CMK (cell line): ENCODE results near the gene KLK4.

Experiments used
- DNase-seq: peaks from one replicate; pipeline ENCODE4 v3.0.0-alpha.2; 2010; ENCODE audit warnings: low read depth

Gene KLK4, protein sequence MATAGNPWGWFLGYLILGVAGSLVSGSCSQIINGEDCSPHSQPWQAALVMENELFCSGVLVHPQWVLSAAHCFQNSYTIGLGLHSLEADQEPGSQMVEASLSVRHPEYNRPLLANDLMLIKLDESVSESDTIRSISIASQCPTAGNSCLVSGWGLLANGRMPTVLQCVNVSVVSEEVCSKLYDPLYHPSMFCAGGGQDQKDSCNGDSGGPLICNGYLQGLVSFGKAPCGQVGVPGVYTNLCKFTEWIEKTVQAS

DNA sequence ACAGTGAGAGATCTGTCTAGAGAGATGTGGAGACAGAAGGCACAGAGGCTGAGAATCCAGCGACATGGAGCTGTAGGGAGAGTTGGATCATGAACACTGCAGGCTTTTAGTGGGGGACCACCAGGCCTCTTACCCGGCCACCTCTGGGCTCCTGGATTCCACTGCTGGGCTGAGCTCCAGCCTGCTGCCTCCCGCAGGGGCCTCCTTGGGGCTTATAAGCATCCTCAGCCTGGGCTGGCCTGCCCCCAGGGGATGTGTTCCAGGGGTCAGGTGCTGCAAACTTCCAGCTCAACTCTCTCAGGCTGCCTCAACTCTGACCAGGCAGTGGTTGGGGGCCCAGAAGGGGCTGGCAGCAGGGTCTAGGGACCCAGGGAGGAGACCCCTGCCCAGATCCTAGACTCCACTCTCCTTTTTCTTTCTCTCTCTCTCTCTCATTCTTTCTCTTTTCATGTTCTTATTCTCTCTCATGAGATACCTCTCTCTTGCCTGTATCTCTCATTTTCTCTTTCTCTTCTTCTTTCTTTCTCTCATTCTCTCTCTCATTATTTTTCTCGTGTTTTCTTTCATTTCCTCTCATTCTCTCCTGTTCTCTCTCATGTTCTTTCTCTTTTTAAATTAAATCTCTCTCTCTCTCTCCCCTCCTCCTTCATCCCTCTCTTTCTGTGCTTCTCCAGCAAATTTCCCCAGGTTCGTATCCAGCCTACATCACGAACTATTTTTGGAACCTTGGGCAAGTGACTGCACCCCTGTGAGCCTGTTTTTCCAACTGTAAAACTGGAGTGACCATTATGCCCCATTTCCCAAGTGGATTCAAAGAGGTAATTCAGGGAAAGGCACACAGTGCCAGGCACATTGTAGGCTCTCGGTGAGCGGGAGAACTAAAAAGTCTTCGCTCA, at the start of gene KLK4:
Gene KLK4, minus strand, starts transcription at position 190 of the 896 bp plus-strand sequence. CDS start 657 bp downstream, outside the sequence.
- DNase-seq, result no peak

DNA sequence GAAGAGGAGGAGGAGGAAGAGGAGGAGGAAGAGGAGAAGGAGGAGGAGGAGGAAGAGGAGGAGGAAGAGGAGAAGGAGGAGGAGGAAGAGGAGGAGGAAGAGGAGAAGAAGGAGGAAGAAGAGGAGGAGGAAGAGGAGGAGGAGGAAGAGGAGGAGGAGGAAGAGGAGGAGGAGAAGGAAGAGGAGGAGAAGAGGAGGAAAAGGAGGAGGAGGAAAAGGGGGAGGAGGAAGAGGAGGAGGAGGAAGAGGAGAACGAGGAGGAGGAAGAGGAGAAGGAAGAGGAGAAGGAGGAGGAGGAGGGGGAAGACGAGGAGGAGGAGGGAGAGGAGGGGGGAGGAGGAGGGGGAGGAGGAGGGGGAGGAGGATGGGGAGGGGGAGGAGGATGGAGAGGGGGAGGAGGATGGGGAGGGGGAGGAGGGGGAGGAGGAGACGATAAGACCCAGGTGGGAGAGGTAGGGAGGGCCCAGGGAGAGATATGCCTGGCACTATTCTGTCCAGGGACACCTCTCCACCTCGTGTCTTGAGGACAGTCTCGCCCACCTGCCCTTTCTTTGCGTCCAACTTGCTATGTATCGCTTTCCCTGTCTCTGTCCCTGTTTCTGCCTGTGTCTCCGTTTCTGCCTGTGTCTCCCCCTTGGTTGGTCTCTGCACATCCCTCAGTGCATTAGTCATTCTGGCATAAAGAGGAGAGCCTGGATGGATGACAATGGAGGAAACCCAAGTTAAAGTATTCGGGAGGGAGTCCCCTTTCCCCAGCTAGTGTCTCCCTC, 48.7 kb upstream of the KLK4 start:
- DNase-seq, result no peak

DNA sequence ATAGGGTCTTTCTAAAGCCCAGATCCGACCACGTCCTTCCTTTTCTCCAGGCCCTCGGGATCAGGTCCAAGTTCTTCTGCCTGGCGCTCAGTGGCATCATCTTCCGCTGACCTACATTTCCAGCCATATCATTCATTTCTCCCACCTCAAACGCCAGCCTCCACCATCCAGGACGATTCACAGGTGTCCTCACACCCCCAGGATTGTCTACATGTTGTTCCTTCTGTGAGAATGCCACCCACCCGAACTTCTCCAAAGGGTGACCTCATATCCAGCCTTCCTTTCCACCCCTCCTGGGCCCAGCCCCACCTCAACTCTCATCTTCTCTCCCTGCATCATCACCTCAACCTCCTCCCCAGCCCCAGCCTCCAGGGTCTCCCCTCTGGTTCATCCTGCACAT, 46.4 kb upstream of the KLK4 start:
- DNase-seq, result no peak

DNA sequence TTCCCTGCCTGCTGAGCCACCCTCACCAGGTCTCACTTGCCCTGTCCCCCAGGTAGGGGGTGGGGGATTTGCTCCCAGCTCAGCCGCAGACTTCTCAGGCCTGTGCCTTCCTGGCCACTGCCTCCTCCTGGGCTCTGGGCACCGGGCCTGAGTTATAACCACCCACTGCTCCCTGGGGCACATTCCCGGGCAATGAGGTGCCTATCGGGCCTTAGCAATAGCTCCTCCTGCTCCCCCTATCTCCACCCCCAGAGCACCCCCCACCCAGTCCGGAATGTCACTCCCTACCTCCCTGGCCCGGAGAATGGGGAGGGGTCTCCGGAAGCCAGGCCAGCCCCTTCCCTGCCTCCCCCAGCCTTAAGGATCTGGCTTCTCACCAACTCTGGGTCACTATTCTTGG, 41.7 kb upstream of the KLK4 start, which contains the start of gene KLK5:
Gene KLK5, minus strand, starts transcription at position 129 of the 400 bp plus-strand sequence. CDS start 381 bp downstream, outside the sequence.
- DNase-seq, result no peak

DNA sequence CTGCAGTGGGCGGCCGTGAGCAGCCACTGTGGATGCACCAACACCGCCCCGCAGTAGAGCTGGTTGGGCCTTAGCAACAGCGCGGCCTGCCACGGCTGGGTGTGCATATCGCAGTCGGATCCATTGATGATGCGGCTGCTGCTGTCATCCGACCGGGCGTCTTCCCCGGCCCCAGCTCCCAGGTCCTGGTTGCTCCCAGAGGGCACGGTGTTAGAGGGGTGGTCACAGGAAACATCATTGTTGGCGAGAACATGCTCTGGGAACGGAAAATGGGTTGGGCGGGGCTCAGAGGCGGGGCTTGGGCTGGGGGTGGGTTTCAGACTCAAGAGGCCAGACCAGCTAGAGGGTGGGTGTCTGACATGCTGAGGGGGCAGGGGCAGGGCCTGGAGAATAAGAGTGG, 38.7 kb upstream of the KLK4 start:
- DNase-seq, result no peak

DNA sequence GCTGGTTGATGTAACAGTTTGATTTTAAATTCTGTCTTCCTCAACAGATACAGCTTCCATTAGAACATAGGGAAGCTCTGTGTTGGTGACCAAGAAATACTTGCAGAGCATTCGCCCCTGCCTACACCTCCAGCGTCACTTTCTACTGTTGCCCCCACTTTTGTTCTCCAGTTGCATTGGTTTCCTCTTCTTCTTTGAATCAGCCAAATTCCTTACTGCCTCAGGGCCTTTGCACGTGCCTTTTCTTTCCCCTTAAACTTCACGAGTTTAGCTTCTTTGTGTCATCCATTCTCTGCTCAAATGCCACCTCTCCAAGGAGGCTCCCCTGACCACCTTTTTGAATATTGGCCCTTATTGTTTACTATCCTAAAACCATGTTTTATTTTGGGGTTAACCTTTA, 35.9 kb upstream of the KLK4 start:
- DNase-seq, result no peak

DNA sequence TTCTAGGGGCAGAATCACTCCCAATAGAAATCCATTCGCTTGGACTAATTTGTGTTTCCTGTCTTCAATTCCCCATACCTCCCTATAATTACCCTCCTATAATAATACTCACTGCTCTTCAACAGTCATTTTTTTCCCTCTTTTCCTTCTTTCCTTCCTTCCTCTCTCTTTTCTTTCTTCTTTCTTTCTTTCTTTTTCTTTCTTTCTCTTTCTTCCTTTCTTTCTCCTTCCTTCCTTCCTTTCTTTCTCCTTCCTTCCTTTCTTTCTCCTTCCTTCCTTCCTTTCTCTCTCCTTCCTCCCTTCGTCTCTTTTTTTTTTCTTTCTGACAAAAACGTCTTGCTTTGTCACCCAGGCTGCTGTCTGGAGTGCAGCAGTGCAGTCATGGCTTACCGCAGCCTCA, 33.6 kb upstream of the KLK4 start:
- no peak for DNase-seq

DNA sequence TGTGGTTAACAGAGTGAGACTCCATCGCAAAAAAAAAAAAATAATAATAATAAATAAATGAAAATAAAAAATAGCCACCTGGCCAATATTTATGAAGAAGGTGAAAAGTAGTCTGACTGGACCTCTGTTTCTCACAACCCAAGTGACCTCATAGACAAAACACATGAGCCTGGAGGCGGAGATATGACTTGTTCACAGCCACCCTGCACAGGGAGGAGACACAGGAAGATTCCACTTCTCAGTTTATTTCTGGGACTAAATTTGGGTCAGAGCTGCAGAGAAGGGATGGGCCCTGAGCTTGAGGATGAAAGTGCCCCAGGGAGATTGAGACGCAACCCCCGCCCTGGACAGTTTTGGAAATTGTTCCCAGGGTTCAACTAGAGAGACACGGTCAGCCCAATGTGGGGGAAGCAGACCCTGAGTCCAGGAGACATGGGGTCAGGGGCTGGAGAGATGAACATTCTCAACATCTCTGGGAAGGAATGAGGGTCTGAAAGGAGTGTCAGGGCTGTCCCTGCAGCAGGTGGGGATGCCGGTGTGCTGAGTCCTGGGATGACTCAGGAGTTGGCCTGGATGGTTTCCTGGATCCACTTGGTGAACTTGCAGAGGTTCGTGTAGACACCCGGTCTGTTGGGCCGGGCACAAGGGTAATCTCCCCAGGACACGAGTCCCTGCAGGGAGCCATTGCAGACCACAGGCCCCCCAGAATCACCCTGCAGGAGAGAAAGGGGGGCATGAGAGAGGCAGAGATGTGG, 32.1 kb upstream of the KLK4 start:
- no peak for DNase-seq

DNA sequence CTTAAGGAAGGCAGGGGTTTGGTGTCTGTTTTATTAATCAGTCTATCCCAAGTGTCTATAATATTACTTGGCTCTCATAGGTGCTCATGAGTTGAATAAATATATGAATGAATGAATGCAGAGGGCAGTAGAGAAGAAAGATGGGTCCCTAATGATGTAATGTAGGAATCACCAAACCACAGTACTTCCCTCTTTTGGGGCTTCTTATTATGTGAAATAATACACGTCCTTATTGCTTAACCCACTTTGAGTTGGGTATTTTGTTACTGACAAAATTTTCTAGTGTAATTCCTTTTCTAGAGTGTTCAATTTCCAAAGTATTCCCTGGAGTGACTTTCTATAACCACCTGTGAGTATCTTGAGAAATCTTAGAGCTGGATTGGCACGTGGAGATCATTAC, 28.4 kb upstream of the KLK4 start:
- DNase-seq, result no peak

DNA sequence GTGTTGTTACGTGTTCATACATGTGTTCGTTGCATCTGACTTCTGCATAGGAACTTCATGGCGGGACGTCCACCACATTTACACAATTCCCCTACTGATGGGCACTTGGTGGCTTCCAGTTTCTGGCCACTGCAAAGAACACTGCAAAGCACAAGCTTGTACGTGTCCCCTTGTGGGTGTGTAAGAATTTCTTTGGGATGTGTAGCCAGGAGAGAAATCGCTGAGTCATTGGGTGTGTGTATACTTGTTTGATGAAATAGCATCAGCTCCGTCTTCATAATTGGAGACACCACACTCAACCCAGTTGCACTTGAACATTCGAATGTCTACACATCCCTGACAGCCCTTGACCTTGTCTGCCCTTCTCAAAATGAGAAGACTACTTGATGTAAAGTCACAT, 22.4 kb upstream of the KLK4 start:
- DNase-seq, result no peak

DNA sequence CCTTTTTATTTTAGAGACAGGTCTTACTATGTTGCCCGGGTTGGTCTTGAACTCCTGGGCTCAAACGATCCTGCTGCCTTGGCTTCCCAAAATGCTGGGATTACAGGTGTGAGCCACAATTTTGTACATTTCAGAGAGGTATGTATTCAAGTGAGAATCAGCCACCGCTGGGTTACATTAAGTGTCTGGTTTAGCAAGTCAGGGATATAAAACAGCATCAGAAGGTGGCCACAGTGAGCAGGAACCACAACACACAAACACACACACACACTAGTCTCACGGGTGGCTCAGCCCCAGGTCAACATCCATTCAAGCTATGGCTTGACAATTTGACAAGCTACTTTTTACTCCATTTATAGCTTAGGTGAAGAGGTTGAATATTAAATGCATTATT, 21.5 kb upstream of the KLK4 start:
- no peak for DNase-seq

DNA sequence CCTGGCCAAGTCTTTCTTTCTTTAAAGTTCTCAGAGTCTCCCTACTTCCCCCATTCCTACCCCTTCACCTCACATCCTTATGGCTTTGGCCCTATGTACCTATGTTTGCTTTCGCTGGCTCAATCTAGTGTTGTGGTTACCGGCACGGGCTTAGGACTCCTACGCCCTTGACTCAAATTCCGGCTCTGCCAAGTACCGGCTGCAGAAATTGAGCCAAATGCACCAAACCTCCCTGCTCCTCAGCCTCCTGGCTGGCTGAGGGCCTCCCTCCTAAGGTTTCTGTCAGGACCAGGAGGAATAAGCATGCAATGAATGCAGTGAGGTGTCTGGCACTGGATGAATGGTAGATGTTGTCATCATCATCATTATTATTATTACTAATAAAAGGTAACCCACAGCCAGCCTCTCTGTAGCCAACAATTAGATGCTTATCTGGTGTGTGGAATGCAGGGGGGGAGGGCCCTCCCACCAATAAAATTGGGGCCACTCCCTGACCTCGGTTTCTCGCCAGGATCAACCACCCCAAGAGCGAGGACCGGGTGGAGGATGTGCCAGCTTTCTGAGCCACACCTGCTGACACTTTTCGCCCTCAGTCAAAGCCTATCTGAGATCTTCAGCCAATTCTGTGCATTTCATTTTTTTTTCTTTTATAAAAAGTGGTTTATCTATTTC, 21.0 kb upstream of the KLK4 start:
- DNase-seq, result no peak

DNA sequence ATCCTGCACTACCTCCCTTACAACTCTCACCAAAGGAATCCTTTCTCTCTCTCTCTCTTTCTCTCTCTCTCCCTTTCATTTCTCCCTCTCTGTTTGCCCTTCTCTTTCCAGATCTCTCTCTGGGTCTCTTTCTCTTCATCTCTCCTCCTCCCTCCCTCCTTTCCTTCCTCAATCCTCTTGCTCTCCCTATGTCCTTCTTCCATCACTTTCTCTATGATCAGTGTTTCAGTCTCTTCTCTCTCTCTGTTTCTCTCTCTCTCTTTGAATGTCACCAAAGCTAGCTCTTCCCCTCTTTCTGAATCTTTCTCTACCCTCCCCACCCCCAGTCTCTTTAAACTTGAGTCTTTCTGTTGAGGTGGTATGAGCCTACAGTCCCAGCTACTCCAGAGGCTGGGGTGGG, 19.8 kb upstream of the KLK4 start:
- no peak for DNase-seq

DNA sequence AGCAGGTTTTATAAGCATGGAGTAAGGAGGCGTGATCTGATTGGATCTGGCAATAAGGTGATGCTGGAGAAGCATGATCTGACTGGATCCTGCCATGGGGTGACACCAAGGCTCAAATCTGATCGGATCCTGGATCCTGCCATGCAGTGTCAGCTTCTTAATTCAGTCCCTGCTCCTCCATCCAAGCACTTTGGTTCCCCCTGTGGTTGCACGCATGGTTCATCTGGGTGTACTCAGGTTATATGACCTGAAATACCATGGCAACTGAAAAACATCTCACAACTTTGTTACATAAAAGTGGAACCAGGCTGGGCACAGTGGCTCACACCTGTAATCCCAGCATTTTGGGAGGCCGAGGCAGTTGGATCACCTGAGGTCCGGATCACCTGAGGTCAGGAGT, 17.6 kb upstream of the KLK4 start:
- DNase-seq, result no peak

DNA sequence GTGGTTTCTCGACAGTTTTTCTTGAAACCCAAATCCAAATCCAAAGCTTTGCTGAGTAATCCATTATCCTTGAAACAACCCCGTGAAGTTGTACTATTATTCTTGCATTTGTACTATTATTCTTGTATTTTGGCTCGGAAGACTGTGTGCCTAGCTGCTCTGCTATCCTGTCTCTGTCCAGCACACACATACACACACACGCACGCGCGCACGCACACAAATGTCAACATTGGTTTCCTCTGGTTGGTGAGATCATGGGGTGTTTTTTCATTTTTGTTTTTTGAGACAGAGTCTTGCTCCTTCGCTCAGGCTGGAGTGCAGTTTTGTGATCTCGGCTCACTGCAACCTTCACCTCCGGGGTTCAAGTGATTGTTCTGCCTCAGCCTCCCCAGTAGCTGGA, 14.9 kb upstream of the KLK4 start:
- DNase-seq, result no peak

DNA sequence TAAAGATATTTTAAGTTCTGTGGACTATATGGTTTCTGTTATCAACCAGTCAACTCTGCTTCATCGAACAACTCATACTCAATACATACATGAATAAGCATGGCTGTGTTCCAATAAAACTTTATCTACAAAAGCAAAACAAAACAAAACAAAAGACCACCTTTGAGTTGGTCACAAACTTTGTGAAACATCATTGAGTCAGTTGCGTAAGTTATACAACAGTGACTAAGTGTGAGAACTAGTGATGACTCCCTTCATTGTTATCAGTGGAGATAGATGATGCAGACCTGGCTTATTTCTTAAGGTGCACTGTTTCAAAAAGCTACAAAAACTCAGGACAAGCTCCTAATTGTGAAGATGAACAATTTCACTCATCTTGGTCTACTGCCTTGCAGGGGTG, 14.5 kb upstream of the KLK4 start:
- DNase-seq, result no peak

DNA sequence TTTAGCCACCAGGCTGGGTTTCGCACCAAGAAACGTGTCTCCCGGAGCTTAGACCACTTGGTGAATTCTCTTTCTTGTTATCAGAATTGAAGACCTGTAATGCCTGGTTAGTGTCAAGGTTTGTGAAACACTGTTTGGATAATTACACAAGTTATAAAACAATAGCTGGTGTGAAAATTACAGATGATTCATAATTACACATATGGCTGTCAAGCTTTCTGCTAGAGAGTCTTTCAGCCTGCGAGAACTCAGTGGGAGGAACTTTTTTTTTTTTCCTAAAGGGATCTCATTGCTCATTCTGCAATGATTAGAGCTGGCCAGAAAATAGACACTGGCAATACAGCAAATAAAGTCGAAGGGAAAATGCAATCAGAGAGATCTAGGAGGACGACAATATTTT, 13.4 kb upstream of the KLK4 start:
- DNase-seq, result no peak

DNA sequence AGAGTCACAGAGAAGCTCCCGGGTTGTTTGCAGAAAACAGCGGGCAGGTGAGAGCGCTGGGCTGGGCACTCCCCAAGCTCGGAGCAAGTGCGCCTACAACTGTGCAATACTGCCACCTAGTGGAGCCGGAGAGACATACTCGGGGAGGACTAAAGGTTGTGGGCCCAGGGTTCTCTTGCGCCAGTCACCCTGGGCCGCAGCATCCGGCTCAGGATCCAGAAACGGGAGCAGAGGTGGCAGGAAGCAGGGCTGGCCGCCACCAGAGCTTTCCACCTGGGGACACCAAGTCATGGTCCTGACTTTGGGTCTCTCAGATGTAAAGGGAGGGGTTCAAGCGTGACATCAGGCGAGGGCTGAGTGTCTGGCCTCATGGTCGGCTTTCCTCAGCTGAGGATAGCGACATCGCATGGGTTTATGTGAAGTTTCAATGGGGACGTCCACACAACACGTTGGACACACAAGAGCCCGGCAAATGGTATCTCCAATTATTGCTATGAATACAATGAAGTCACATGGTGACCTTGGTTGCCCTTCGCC, 11.2 kb upstream of the KLK4 start:
- peak; percentile 70 for DNase-seq

DNA sequence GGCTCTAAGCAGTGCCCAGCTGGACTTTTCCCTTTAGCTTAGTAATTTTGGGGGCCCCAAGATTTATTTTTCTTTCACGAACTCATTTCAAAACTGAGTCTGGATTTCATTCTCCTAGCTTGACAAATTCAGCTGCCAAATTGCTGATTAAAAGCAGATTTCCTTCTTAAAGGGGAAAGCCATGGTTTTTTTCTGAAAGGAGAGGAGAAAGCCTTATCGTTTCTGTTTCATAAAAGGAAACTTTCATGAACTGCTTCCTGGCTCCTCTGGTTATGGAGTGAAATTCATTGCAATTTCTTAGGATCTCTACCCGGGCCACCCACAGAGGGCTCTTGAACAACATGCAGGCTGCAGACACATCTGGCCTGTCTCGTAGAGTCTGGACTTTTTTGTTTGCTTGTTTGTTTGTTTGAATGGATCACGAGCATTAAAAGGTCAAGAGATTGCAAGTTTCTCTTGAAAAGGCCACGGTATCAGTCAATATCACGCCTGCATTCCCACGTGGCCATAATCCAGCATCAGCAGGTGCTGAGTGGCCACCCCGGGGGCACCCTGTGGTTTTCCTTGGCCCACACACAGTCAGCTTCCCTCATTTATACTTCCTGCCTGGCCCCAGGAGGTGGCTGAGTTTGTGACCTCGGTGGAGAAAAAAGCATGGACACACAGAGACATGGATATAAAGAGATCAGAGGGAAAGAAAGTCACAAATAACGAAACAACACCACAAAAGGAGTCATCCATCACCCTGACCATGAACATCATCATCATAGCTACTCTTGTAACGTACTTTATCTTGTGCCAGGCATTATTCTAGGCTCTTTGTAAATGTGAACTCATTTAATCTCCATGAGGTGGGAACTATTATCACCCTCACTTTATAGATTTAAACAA, 10.5 kb upstream of the KLK4 start:
- DNase-seq, result no peak

DNA sequence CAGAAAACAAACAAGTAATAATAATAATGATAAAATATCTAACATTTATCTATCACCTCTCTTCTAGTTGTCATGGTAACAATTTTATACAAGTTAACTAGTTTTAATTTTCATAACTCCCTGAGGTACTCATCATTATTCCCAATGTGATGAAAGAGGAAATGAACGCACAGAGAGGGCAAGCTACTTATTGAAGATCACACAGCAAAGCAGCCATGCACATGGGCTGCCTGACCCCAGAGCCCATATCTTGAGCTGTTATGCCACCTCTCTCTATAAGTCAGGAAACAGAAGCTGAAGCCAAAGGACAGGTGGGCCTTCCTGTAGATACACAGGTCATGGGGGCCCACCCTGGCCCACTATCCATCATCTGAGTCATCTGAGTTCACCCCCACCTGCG, 4.9 kb upstream of the KLK4 start:
- no peak for DNase-seq
